ENCODE measurements around the gene KIRREL2. TPM values are rescaled to one million over a fixed set of nuclear protein-coding genes. Genes with fewer than 3 reads are reported as not detected.

The KIRREL2 gene
- total and polyA plus RNA-seq, 9 of the 15 experiments (the other 6 are each of a cell fraction or from before 2014, with no cell fraction given): 0.01 to 0.12 (median 0.09) TPM; not detected in 4

- peak; percentile 85 for FAIRE-seq
- Histone ChIP-seq H3K9me3 (replicated peaks; ENCODE audit: control insufficient read depth, insufficient read depth, low read depth, low read length) (no peaks in the 10 kb centered on the region), H3K27me3 (ENCODE audit: control insufficient read depth in 2 of 2, insufficient read depth in 2 of 2, low read length in 2 of 2) (peaks cover 9 to 19% of the 10 kb centered on the region in 2 experiments; a peak in 4 of 5 replicates), H3K4me3 (no peak overlapping the region), H3K36me3 (ENCODE audit: control insufficient read depth, insufficient read depth, low read length) (no peaks in the 10 kb centered on the region), H3K27ac (ENCODE audit: extremely low read depth, low read depth, low read length) (no peak overlapping the region), H3K4me2 (ENCODE audit: insufficient read depth, low read length) (no peak overlapping the region), H3K9ac (ENCODE audit: insufficient read depth in 1 of 2, low read depth in 2 of 2, low read length in 2 of 2) (no peak overlapping the region), H3K4me1 (replicated peaks in 1 of 2; ENCODE audit: control insufficient read depth in 2 of 2, insufficient read depth in 2 of 2, low read length in 2 of 2) (peaks cover 8 to 12% of the 10 kb centered on the region in 2 experiments; a peak in 4 of 5 replicates), H2AFZ (ENCODE audit: low read depth, low read length) (no peak overlapping the region), H3K9me1 (ENCODE audit: control insufficient read depth, insufficient read depth, low read length) (no peaks in the 10 kb centered on the region), H3K79me2 (ENCODE audit: control insufficient read depth, insufficient read depth, low read length) (no peaks in the 10 kb centered on the region), H4K20me1 (replicated peaks; ENCODE audit: control insufficient read depth, insufficient read depth, low read length) (peaks cover 8% of the 10 kb centered on the region; the same call in 1 of the 2 replicates)
- DNase-seq (ENCODE audit: extremely low read depth in 1 of 4, low spot score in 3 of 4): peak; percentile 45 to 68 (median 52)
- BruUV-seq (replicated peaks): no TSS peak
- ATAC-seq: peak; percentile 44; the same call in 1 of the 3 replicates
- intact Hi-C loops (cut with micrococcal nuclease): loop anchor here (1.0 kb wide), 1 partner anchor 49 kb away; no protein-coding TSS in a partner anchor
- 3% methylated on average over 8 of the region's 8 CpGs for WGBS (ENCODE audit: insufficient coverage, low coverage, missing lambda C conversion rate)
- ChIA-PET POLR2A (interaction anchor here (0.7 kb wide), 1 partner anchor 12 kb away, joined by 3 read pairs; no protein-coding TSS in a partner anchor), CTCF (ENCODE audit: low intra/inter-chr PET ratio) (interaction anchor here (0.5 to 3.2 kb wide), 7 partner anchors 12 to 62 kb away, joined by 3 to 42 read pairs (median 5); no protein-coding TSS in a partner anchor)
- in situ Hi-C loops (cut with MboI): no loop called here
- TF ChIP-seq ZNF639 (CRISPR knock-in tag; conservative IDR thresholded peaks at IDR 0.05 in 1 of 2, IDR thresholded peaks at IDR 0.05 in 1 of 2) (no peak), RCOR1 (IDR thresholded peaks at IDR 0.05; ENCODE audit: borderline replicate concordance in 1 of 2, low read depth in 2 of 2, low read length in 2 of 2) (0 out of 4 replicates have a peak, but pooled peaks of 1 of the 2 experiments have one; percentile 8), PTRF (tag; IDR thresholded peaks at IDR 0.05) (no peak), SMC3 (conservative IDR thresholded peaks at IDR 0.05; ENCODE audit: insufficient read depth, low read depth, low read length) (peak; percentile 68)
- TF ChIP-seq, protein P1, sequence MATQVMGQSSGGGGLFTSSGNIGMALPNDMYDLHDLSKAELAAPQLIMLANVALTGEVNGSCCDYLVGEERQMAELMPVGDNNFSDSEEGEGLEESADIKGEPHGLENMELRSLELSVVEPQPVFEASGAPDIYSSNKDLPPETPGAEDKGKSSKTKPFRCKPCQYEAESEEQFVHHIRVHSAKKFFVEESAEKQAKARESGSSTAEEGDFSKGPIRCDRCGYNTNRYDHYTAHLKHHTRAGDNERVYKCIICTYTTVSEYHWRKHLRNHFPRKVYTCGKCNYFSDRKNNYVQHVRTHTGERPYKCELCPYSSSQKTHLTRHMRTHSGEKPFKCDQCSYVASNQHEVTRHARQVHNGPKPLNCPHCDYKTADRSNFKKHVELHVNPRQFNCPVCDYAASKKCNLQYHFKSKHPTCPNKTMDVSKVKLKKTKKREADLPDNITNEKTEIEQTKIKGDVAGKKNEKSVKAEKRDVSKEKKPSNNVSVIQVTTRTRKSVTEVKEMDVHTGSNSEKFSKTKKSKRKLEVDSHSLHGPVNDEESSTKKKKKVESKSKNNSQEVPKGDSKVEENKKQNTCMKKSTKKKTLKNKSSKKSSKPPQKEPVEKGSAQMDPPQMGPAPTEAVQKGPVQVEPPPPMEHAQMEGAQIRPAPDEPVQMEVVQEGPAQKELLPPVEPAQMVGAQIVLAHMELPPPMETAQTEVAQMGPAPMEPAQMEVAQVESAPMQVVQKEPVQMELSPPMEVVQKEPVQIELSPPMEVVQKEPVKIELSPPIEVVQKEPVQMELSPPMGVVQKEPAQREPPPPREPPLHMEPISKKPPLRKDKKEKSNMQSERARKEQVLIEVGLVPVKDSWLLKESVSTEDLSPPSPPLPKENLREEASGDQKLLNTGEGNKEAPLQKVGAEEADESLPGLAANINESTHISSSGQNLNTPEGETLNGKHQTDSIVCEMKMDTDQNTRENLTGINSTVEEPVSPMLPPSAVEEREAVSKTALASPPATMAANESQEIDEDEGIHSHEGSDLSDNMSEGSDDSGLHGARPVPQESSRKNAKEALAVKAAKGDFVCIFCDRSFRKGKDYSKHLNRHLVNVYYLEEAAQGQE (IDR thresholded peaks at IDR 0.05; ENCODE audit: borderline replicate concordance): peak; percentile 84
- TF ChIP-seq, protein P1 (CRISPR knock-in tag; IDR thresholded peaks at IDR 0.05; ENCODE audit: low read depth): no peak
Observed at GRCh38 chr19:35882114-35882832, 25.6 kb downstream of the KIRREL2 start.
